GM23338 (cell line): ENCODE measurements around the gene SUN2.

Experiments
- EZH2 ChIP-seq: fragments of 200-600 bp; sonication (generic); IDR thresholded peaks from one replicate; pipeline ENCODE4 v1.8.0; 2017; ENCODE audit warnings: antibody characterized with exemption, mild to moderate bottlenecking, low read depth; ENCODE audit not compliant: unreplicated experiment
- TF ChIP-seq, protein P1 (sequence below), 2 experiments: fragments of 200-600 bp in 1 of 2; sonication (generic) in 1 of 2; conservative IDR thresholded peaks; 2 replicates each; pipeline versions ENCODE4 v1.5.1 to v1.6.1; 2016 to 2017; ENCODE audit warnings: antibody characterized with exemption in 2 of 2, low read depth in 2 of 2, mild to moderate bottlenecking in 2 of 2, moderate library complexity in 1 of 2

DNA sequence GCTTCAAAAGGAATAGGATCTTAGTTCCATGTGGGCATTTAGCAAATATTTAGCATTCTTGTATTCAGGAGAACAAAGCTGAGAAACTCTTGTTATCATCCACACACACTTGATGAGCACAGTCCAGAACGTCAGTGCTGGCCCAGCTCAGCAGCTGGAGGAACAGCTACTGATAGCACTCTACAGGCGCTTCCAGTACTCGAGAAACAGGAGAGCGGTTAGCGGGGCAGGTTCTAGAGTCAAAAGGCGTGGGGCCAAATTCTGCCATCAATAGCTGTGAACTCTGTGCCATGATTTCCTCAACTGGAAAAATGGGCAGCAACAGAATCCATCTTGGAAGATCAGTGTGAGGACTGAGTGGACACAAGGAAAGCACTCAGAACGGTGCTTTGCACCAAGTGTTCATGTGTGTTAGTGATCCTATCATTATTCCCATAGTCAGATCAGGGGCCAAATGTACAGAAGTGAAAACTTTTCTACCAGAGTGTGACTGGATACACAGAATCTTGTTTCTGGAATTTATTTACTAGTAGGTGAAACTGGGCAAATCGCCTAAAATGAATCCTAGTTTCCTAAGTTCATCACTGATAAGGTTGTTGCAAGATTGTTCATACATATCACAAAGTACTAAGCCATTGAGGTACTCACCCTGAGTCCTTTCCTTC lies 58.2 kb downstream of the SUN2 start:
- TF ChIP-seq, protein P1, sequence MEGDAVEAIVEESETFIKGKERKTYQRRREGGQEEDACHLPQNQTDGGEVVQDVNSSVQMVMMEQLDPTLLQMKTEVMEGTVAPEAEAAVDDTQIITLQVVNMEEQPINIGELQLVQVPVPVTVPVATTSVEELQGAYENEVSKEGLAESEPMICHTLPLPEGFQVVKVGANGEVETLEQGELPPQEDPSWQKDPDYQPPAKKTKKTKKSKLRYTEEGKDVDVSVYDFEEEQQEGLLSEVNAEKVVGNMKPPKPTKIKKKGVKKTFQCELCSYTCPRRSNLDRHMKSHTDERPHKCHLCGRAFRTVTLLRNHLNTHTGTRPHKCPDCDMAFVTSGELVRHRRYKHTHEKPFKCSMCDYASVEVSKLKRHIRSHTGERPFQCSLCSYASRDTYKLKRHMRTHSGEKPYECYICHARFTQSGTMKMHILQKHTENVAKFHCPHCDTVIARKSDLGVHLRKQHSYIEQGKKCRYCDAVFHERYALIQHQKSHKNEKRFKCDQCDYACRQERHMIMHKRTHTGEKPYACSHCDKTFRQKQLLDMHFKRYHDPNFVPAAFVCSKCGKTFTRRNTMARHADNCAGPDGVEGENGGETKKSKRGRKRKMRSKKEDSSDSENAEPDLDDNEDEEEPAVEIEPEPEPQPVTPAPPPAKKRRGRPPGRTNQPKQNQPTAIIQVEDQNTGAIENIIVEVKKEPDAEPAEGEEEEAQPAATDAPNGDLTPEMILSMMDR (conservative IDR thresholded peaks at IDR 0.05; ENCODE audit: low read depth in 2 of 2): no peak
- TF ChIP-seq EZH2: no peak
